Hepatocyte (in vitro differentiated cells): ENCODE results near the gene BANK1.

Experiments used
- CTCF ChIP-seq: fragments of 200-600 bp; sonication (generic); IDR thresholded peaks from 2 replicates; pipeline ENCODE4 v1.5.1; 2016; ENCODE audit warnings: antibody characterized with exemption, mild to moderate bottlenecking; ENCODE audit not compliant: poor library complexity
- EZH2 ChIP-seq: fragments of 200-600 bp; sonication (generic); IDR thresholded peaks from 2 replicates; pipeline ENCODE4 v1.6.1; 2016; ENCODE audit warnings: antibody characterized with exemption, mild to moderate bottlenecking, borderline replicate concordance
- EZH2phosphoT487 ChIP-seq: fragments of 200-600 bp; sonication (generic); IDR thresholded peaks from one replicate; pipeline ENCODE4 v1.6.1; 2018; ENCODE audit warnings: antibody characterized with exemption, mild to moderate bottlenecking, low read depth, moderate library complexity; ENCODE audit not compliant: unreplicated experiment, severe bottlenecking

- TF ChIP-seq CTCF (no peak), EZH2phosphoT487 (no peak), EZH2 (no peak)
Measured at GRCh38 chr4:101813604-101814003, 23.1 kb downstream of the BANK1 start.
